Superior temporal gyrus (tissue), 1 donor: ENCODE data around the gene ATG14.
"Not testable (repeated sequence)": the region's sequence is repeated elsewhere in the genome, so short reads cannot be mapped to it uniquely, and the experiment has no call there.

Experiments
- DNase-seq: peaks from one replicate; pipeline ENCODE4 v3.0.0-alpha.2; 2016; ENCODE audit errors: extremely low spot score

Gene ATG14

GRCh38 chr14:55351111-55351510 is 60.5 kb downstream of the ATG14 start:
- DNase-seq, result no peak

- peak; percentile 44 for DNase-seq
These were observed 61.2 kb downstream of the ATG14 start for GRCh38 chr14:55350461-55350860.

GRCh38 chr14:55349565-55349964 is 62.1 kb downstream of the ATG14 start:
- DNase-seq, result no peak

GRCh38 chr14:55348766-55349453 is 62.7 kb downstream of the ATG14 start:
- peak; percentile 11 for DNase-seq

- DNase-seq, result no peak
These were observed 63.9 kb downstream of the ATG14 start for GRCh38 chr14:55347748-55348147.

- DNase-seq, result no peak
These were observed 64.6 kb downstream of the ATG14 start for GRCh38 chr14:55347040-55347439.

GRCh38 chr14:55344582-55345163 is 67.0 kb downstream of the ATG14 start:
- DNase-seq, result not testable (repeated sequence)

- DNase-seq, result no peak
These were observed 69.8 kb downstream of the ATG14 start for GRCh38 chr14:55341781-55342180.

GRCh38 chr14:55340482-55340881 is 71.1 kb downstream of the ATG14 start:
- DNase-seq, result no peak

- DNase-seq, result no peak
These were observed 71.9 kb downstream of the ATG14 start for GRCh38 chr14:55339770-55340169.

GRCh38 chr14:55336691-55337090 is 74.9 kb downstream of the ATG14 start:
- DNase-seq, result no peak

- no peak for DNase-seq
These were observed 75.5 kb downstream of the ATG14 start for GRCh38 chr14:55336162-55336561.

GRCh38 chr14:55333711-55334485 is 77.7 kb downstream of the ATG14 start:
- no peak for DNase-seq

GRCh38 chr14:55332654-55333570 is 78.7 kb downstream of the ATG14 start:
- DNase-seq, result no peak

- DNase-seq, result no peak
These were observed 81.5 kb downstream of the ATG14 start for GRCh38 chr14:55329999-55330710.

GRCh38 chr14:55328317-55328716 is 83.3 kb downstream of the ATG14 start:
- no peak for DNase-seq

GRCh38 chr14:55327179-55327578 is 84.5 kb downstream of the ATG14 start:
- DNase-seq, result no peak

GRCh38 chr14:55324812-55325211 is 86.8 kb downstream of the ATG14 start:
- no peak for DNase-seq

- DNase-seq, result no peak
These were observed 87.7 kb downstream of the ATG14 start for GRCh38 chr14:55323910-55324309.

GRCh38 chr14:55318694-55319093 is 92.9 kb downstream of the ATG14 start:
- DNase-seq, result no peak
